ENCODE data around the gene SLC5A3. TPM values are rescaled to one million over a fixed set of nuclear protein-coding genes. Genes with fewer than 3 reads are reported as not detected.

The SLC5A3 gene
- total RNA-seq (1 to 10 TPM; 1.8 to 7.4 (median 2.8) TPM), polyA plus RNA-seq (1 to 10 TPM in 1 of 2 donors, under 1 TPM in 1; 0.58 to 1.3 TPM)
- long read RNA-seq, donor 1, partial matches to known transcripts, result 0 of 4 reads
- long read RNA-seq, donor 1, other reads (novel, unspliced or antisense), result 4 of 4 reads
- long read RNA-seq, donor 2, full-length matches to known transcripts, result 2 of 4 reads
- long read RNA-seq, donor 2, partial matches to known transcripts, result 0 of 4 reads
- long read RNA-seq, donor 2, other reads (novel, unspliced or antisense), result 2 of 4 reads
- long read RNA-seq, donor 3, full-length matches to known transcripts, result 7 of 7 reads
- long read RNA-seq, donor 3, partial matches to known transcripts, result 0 of 7 reads
- long read RNA-seq, donor 3, other reads (novel, unspliced or antisense), result 0 of 7 reads

DNA sequence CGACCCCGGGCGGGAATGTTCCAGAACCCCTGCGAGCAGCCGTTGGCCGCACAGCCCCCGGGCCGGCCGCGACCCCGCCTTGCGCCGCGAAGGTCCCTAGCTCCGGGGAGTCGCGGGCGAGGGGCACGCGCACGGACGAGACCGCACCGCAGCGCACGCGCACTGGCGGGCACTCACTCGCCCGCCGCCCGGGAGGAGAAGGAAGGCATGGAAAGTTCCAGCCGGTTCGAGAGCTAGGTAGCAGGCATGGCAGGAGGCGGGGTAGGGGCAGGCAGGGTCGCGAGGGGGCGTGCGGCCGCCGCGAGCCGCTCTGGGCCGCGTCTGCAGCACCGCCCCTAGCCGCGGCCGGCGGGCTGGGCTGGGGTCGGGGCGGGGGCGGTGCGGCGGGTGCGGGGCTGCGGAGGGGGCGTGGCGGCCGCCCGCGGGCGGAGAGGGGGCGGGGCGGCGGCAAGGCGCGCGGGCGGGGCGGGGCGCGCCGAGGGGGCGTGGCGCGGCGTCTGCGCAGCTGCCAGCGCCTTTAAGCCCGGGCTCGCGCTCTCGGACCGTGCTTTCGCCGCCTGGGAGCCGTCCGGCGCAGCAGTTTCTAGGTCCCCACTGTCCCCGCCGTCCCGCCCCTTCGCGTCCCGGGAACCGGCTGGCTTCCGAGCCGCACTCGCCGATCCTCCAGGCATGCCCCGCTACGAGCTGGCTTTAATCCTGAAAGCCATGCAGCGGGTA is at the start of gene SLC5A3, which contains the start of gene MRPS6:
TSS of gene SLC5A3 (plus strand) at position 547 of the 717 bp plus-strand sequence. CDS start 21,621 bp downstream, outside the sequence.
TSS of gene MRPS6 (plus strand) at position 547 of the 717 bp plus-strand sequence. CDS start at position 670, 123 bp downstream.
- 1% methylated on average over 47 to 82 of the region's 104 CpGs for WGBS, 2 donors
- DNase-seq, result peak; percentile 82 to 88
- no peaks in the 10 kb centered on the region for H3K9me3 ChIP-seq

DNA sequence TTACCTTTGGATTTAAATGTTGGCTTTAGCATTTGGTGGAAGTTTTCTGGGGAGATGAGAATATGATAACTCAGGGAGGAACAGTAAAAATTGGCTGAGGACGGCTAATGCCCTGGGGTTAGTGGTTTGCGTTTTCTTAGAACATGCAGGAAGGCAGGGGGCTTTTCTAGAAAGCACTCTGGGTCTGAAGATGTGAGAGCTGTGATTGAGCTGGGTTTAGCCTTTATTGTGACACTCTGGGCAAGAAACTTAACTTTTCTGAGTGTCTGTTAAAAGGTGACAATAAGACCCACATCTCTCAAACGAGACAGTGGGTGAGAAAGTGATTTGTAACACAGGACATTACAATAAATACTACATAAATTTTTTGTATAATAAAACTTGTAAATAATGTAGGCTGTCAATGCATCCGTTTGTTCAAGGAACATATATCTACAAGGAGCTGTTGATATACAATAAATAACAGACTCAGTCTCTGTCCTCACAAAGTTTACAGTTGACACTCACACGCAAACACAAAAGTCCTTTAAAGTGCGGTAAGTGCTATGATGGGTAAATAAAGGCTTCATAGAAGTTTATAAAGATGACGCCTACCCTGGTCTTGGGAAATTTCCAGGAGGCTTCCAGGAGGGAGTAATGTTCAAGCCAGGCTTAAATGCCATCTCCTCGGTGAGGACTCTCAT is 49.5 kb upstream of the SLC5A3 start:
- WGBS, 2 donors, result 74 to 79% methylated on average over 8 of the region's 8 CpGs
- intact Hi-C loops (cut with DNase I), result loop anchor here in 2 of 10 donors (2.0 to 10.0 kb wide), 3 partner anchors 37 to 79 kb away; no protein-coding TSS in a partner anchor
- Histone ChIP-seq H3K36me3 (no peaks in the 10 kb centered on the region), H3K4me1 (peaks cover 0 to 56% (median 3%) of the 10 kb centered on the region in 9 donors), H3K27ac (no peak overlapping the region), H3K9me3 (peaks cover 0 to 19% (median 0%) of the 10 kb centered on the region in 11 donors), H3K27me3 (no peaks in the 10 kb centered on the region), H3K4me3 (no peak overlapping the region)
- DNase-seq (no peak), ATAC-seq (no peak)
- TF ChIP-seq, protein P1, sequence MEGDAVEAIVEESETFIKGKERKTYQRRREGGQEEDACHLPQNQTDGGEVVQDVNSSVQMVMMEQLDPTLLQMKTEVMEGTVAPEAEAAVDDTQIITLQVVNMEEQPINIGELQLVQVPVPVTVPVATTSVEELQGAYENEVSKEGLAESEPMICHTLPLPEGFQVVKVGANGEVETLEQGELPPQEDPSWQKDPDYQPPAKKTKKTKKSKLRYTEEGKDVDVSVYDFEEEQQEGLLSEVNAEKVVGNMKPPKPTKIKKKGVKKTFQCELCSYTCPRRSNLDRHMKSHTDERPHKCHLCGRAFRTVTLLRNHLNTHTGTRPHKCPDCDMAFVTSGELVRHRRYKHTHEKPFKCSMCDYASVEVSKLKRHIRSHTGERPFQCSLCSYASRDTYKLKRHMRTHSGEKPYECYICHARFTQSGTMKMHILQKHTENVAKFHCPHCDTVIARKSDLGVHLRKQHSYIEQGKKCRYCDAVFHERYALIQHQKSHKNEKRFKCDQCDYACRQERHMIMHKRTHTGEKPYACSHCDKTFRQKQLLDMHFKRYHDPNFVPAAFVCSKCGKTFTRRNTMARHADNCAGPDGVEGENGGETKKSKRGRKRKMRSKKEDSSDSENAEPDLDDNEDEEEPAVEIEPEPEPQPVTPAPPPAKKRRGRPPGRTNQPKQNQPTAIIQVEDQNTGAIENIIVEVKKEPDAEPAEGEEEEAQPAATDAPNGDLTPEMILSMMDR (IDR thresholded peaks at IDR 0.05), result no peak

More for the DNA sequence above, at the start of gene SLC5A3, which contains the start of gene MRPS6:
- H3K27ac ChIP-seq, result peak within 1 kb of the TSS; percentile 46 to 92 (median 86)
- peak; percentile 87 to 94 (median 92) for ATAC-seq
- H3K27me3 ChIP-seq, result no peaks in the 10 kb centered on the region
- intact Hi-C loops (cut with DNase I), result loop anchor here (1.0 to 10.0 kb wide), 10 partner anchors 56 to 542 kb away; partner anchors contain the start of gene RCAN1 (in 1 of the 10)
- peaks cover 0 to 47% (median 28%) of the 10 kb centered on the region in 9 donors for H3K4me1 ChIP-seq
- peak within 1 kb of the TSS; percentile 30 to 85 (median 79) for H3K4me3 ChIP-seq
- TF ChIP-seq, protein P1 (IDR thresholded peaks at IDR 0.05), result peak in 2 of 9 donors; percentile 9 to 10
- no peaks in the 10 kb centered on the region for H3K36me3 ChIP-seq

- TF ChIP-seq, protein P1 (IDR thresholded peaks at IDR 0.05), result no peak
- intact Hi-C loops (cut with DNase I), result loop anchor here in 2 of 10 donors (2.0 to 10.0 kb wide), 3 partner anchors 38 to 80 kb away; no protein-coding TSS in a partner anchor
- WGBS, 2 donors, result 93 to 94% methylated on average over 3 of the region's 3 CpGs
Measured at GRCh38 chr21:34024374-34024693, 49.0 kb upstream of the SLC5A3 start.

More at GRCh38 chr21:34024374-34024693, 49.0 kb upstream of the SLC5A3 start:
- H3K36me3 ChIP-seq, result no peaks in the 10 kb centered on the region
- no peak overlapping the region for H3K27ac ChIP-seq
- H3K27me3 ChIP-seq, result no peaks in the 10 kb centered on the region
- H3K9me3 ChIP-seq, result peaks cover 0 to 19% (median 0%) of the 10 kb centered on the region in 11 donors
- ATAC-seq (no peak), DNase-seq (no peak)
- no peak overlapping the region for H3K4me3 ChIP-seq
- H3K4me1 ChIP-seq, result peaks cover 0 to 52% (median 3%) of the 10 kb centered on the region in 9 donors

All from heart right ventricle (tissue), 16 donors.